Memory B cell (primary cell): ENCODE data around the gene MDGA2.
"Not testable (repeated sequence)": the region's sequence is repeated elsewhere in the genome, so short reads cannot be mapped to it uniquely, and the experiment has no call there.

Experiments
- ATAC-seq: fragments of 150-1000 bp; cut with Tn5 transposase; 2 replicates; pipeline ENCODE4 v1.10.0; 2021; ENCODE audit warnings: low read depth, mild to moderate bottlenecking, moderate library complexity
- DNase-seq, 2 donors: peaks; one replicate each; pipeline ENCODE4 v3.0.0; 2022; ENCODE audit warnings: low spot score in 2 of 2
- H3K27ac Mint-ChIP-seq: one replicate; pipeline ENCODE4 v1.8.0; 2022; ENCODE audit warnings: mild to moderate bottlenecking, moderate library complexity, mixed read lengths
- H3K27me3 Mint-ChIP-seq: one replicate; pipeline ENCODE4 v1.8.0; 2022; ENCODE audit warnings: mixed read lengths
- H3K36me3 Mint-ChIP-seq: one replicate; pipeline ENCODE4 v1.8.0; 2022; ENCODE audit warnings: mild to moderate bottlenecking, mixed read lengths
- H3K4me1 Mint-ChIP-seq: one replicate; pipeline ENCODE4 v1.8.0; 2022; ENCODE audit warnings: mixed read lengths
- H3K4me3 Mint-ChIP-seq: one replicate; pipeline ENCODE4 v1.8.0; 2022; ENCODE audit warnings: mild to moderate bottlenecking, moderate library complexity, mixed read lengths
- H3K9me3 Mint-ChIP-seq: one replicate; pipeline ENCODE4 v1.8.0; 2022; ENCODE audit warnings: mixed read lengths

MDGA2 gene

GRCh38 chr14:47252802-47253201 lies 422.6 kb downstream of the MDGA2 start:
- no peak overlapping the region for H3K27ac Mint-ChIP-seq
- DNase-seq (no peak), ATAC-seq (no peak)
- no peaks in the 10 kb centered on the region for H3K4me1 Mint-ChIP-seq
- peaks cover 12% of the 10 kb centered on the region for H3K9me3 Mint-ChIP-seq
- no peak overlapping the region for H3K4me3 Mint-ChIP-seq
- no peaks in the 10 kb centered on the region for H3K27me3 Mint-ChIP-seq
- no peaks in the 10 kb centered on the region for H3K36me3 Mint-ChIP-seq

GRCh38 chr14:47246367-47246766 lies 429.0 kb downstream of the MDGA2 start:
- Mint-ChIP-seq H3K27ac (no peak overlapping the region), H3K27me3 (no peaks in the 10 kb centered on the region), H3K4me1 (no peaks in the 10 kb centered on the region), H3K9me3 (peaks cover 4% of the 10 kb centered on the region), H3K4me3 (no peak overlapping the region), H3K36me3 (no peaks in the 10 kb centered on the region)
- no peak for ATAC-seq
- no peak for DNase-seq

DNA sequence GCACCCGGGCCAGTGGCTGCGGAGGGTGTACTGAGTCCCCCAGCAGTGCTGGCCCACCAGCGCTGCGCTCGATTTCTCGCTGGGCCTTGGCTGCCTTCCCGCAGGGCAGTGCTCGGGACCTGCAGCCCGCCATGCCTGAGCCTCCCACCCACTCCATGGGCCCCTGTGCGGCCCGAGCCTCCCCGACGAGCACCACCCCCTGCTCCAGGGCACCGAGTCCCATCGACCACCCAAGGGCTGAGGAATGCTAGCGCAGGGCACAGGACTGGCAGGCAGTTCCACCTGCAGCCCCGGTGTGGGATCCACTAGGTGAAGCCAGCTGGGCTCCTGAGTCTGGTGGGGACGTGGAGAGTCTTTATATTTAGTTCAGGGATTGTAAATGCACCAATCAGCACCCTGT lies 432.8 kb downstream of the MDGA2 start:
- ATAC-seq, H3K4me1 Mint-ChIP-seq, DNase-seq, H3K27ac Mint-ChIP-seq, H3K27me3 Mint-ChIP-seq, H3K36me3 Mint-ChIP-seq, H3K4me3 Mint-ChIP-seq, H3K9me3 Mint-ChIP-seq: not testable (repeated sequence)

DNA sequence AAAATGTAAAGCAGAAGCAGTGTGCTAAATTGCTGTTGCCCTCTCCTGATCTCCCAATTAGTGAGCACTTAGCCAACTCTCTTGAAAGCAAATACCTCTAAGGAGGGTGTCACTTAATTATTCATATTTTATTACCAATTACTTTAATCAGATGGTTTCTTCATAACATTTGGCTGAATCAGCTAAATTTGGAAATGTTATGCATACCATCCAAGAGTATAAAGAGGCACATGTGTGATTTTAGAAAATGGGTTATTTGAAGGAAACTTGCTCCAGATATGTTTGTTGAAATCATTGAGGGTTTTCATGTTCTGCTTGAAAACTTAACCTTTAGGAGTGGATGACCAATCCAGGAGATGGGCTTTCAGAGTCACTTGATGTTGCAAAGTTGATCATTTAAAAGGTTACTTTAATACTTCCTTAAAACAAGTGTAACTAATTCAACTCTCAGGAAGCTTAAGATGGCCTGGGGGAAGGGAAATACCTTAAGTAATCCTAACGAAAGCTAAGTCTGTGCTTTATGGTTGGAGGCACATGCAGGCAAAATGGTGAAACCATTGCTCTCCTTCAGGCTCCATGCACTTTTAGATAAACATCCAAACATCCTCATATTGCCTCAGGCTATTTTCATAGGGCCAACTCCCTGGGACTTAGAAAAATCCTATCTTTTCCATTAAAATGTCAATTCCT lies 434.5 kb downstream of the MDGA2 start:
- Mint-ChIP-seq H3K4me1 (no peaks in the 10 kb centered on the region), H3K9me3 (no peaks in the 10 kb centered on the region), H3K27ac (no peak overlapping the region), H3K4me3 (no peak overlapping the region), H3K27me3 (no peaks in the 10 kb centered on the region), H3K36me3 (no peaks in the 10 kb centered on the region)
- ATAC-seq (no peak), DNase-seq (no peak)

DNA sequence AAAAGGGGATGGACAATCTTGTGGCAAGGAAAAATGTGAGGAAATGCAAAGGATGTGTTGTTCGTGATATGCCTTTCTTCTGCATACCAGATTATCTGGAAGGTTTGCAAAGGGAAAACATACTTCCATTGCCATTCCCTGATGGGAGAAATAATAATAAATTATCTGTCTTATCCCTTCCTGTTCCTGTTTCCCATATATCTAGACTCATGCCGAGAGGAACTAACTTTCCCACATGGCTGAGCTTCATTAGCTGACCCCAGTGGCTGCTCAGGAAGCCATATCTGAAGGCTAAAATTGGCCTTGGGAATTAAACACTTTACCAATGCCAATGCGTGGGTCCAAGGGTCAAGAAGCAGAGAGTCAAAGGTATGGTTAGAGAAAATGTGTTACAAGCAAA lies 439.8 kb downstream of the MDGA2 start:
- H3K4me1 Mint-ChIP-seq, result no peaks in the 10 kb centered on the region
- H3K36me3 Mint-ChIP-seq, result no peaks in the 10 kb centered on the region
- DNase-seq (no peak), ATAC-seq (no peak)
- H3K9me3 Mint-ChIP-seq, result no peaks in the 10 kb centered on the region
- H3K4me3 Mint-ChIP-seq, result no peak overlapping the region
- H3K27me3 Mint-ChIP-seq, result no peaks in the 10 kb centered on the region
- no peak overlapping the region for H3K27ac Mint-ChIP-seq

- Mint-ChIP-seq H3K4me1 (no peaks in the 10 kb centered on the region), H3K4me3 (no peak overlapping the region), H3K27ac (no peak overlapping the region), H3K9me3 (peaks cover 2% of the 10 kb centered on the region), H3K36me3 (no peaks in the 10 kb centered on the region), H3K27me3 (no peaks in the 10 kb centered on the region)
- DNase-seq (no peak), ATAC-seq (no peak)
These were observed 448.4 kb downstream of the MDGA2 start for GRCh38 chr14:47226877-47227520.

- Mint-ChIP-seq H3K4me3 (no peak overlapping the region), H3K27me3 (no peaks in the 10 kb centered on the region), H3K9me3 (peaks cover 2% of the 10 kb centered on the region), H3K4me1 (no peaks in the 10 kb centered on the region), H3K27ac (no peak overlapping the region), H3K36me3 (no peaks in the 10 kb centered on the region)
- DNase-seq (no peak), ATAC-seq (no peak)
These were observed 451.7 kb downstream of the MDGA2 start for GRCh38 chr14:47223656-47224055.

GRCh38 chr14:47220096-47220495 lies 455.3 kb downstream of the MDGA2 start:
- no peak for DNase-seq
- Mint-ChIP-seq H3K4me3 (no peak overlapping the region), H3K27ac (no peak overlapping the region), H3K36me3 (no peaks in the 10 kb centered on the region), H3K27me3 (no peaks in the 10 kb centered on the region), H3K4me1 (no peaks in the 10 kb centered on the region), H3K9me3 (peaks cover 2% of the 10 kb centered on the region)
- ATAC-seq, result no peak

DNA sequence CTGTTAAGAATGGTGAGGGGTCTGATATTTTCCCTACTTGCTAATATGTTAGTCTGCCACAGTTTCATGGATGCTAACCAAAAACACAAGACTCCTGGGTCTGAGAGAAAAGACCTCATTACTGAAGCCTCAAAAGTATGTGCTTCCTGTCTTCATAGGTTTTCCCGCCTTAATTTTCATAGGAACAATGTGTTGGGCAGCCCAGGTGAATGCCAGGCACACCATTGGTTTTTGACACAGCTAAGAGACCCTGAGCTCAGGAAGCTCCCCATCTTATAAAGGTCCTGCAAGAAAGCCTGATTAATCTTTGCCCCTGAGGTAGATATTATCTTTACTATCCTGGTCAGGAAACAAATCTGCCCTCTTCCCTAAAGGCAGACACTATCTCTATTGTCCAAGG lies 464.1 kb downstream of the MDGA2 start:
- no peak overlapping the region for H3K4me3 Mint-ChIP-seq
- no peak for ATAC-seq
- H3K27me3 Mint-ChIP-seq, result no peaks in the 10 kb centered on the region
- no peak overlapping the region for H3K27ac Mint-ChIP-seq
- no peak for DNase-seq
- no peaks in the 10 kb centered on the region for H3K36me3 Mint-ChIP-seq
- H3K4me1 Mint-ChIP-seq, result no peaks in the 10 kb centered on the region
- H3K9me3 Mint-ChIP-seq, result peaks cover 2% of the 10 kb centered on the region

- H3K36me3 Mint-ChIP-seq, result no peaks in the 10 kb centered on the region
- H3K4me1 Mint-ChIP-seq, result no peaks in the 10 kb centered on the region
- peaks cover 2% of the 10 kb centered on the region for H3K9me3 Mint-ChIP-seq
- DNase-seq (no peak), ATAC-seq (no peak)
- no peak overlapping the region for H3K4me3 Mint-ChIP-seq
- no peaks in the 10 kb centered on the region for H3K27me3 Mint-ChIP-seq
- no peak overlapping the region for H3K27ac Mint-ChIP-seq
These were observed 465.3 kb downstream of the MDGA2 start for GRCh38 chr14:47210099-47210498.

- H3K4me1 Mint-ChIP-seq, result no peaks in the 10 kb centered on the region
- DNase-seq (no peak), ATAC-seq (no peak)
- no peaks in the 10 kb centered on the region for H3K9me3 Mint-ChIP-seq
- H3K36me3 Mint-ChIP-seq, result no peaks in the 10 kb centered on the region
- H3K27me3 Mint-ChIP-seq, result no peaks in the 10 kb centered on the region
- H3K4me3 Mint-ChIP-seq, result no peak overlapping the region
- no peak overlapping the region for H3K27ac Mint-ChIP-seq
These were observed 467.0 kb downstream of the MDGA2 start for GRCh38 chr14:47208434-47208833.

GRCh38 chr14:47207617-47208016 lies 467.8 kb downstream of the MDGA2 start:
- H3K4me1 Mint-ChIP-seq, result no peaks in the 10 kb centered on the region
- no peak overlapping the region for H3K4me3 Mint-ChIP-seq
- no peaks in the 10 kb centered on the region for H3K9me3 Mint-ChIP-seq
- no peak for DNase-seq
- no peak overlapping the region for H3K27ac Mint-ChIP-seq
- no peaks in the 10 kb centered on the region for H3K27me3 Mint-ChIP-seq
- no peaks in the 10 kb centered on the region for H3K36me3 Mint-ChIP-seq
- ATAC-seq, result no peak

- ATAC-seq (no peak), DNase-seq (no peak)
- H3K36me3 Mint-ChIP-seq, result no peaks in the 10 kb centered on the region
- no peak overlapping the region for H3K4me3 Mint-ChIP-seq
- no peaks in the 10 kb centered on the region for H3K4me1 Mint-ChIP-seq
- H3K27me3 Mint-ChIP-seq, result no peaks in the 10 kb centered on the region
- peaks cover 7% of the 10 kb centered on the region for H3K9me3 Mint-ChIP-seq
- no peak overlapping the region for H3K27ac Mint-ChIP-seq
These were observed 474.7 kb downstream of the MDGA2 start for GRCh38 chr14:47200740-47201139.

- DNase-seq, result no peak
- H3K27me3 Mint-ChIP-seq, result no peaks in the 10 kb centered on the region
- H3K36me3 Mint-ChIP-seq, result no peaks in the 10 kb centered on the region
- no peak for ATAC-seq
- H3K9me3 Mint-ChIP-seq, result peaks cover 1% of the 10 kb centered on the region
- H3K4me1 Mint-ChIP-seq, result no peaks in the 10 kb centered on the region
- H3K4me3 Mint-ChIP-seq, result no peak overlapping the region
- no peak overlapping the region for H3K27ac Mint-ChIP-seq
These were observed 479.8 kb downstream of the MDGA2 start for GRCh38 chr14:47195582-47195981.

GRCh38 chr14:47194055-47194454 lies 481.4 kb downstream of the MDGA2 start:
- H3K4me3 Mint-ChIP-seq, result no peak overlapping the region
- H3K4me1 Mint-ChIP-seq, result no peaks in the 10 kb centered on the region
- DNase-seq, result no peak
- no peaks in the 10 kb centered on the region for H3K9me3 Mint-ChIP-seq
- ATAC-seq, result no peak
- no peak overlapping the region for H3K27ac Mint-ChIP-seq
- no peaks in the 10 kb centered on the region for H3K36me3 Mint-ChIP-seq
- H3K27me3 Mint-ChIP-seq, result no peaks in the 10 kb centered on the region
